SK-N-SH treated with all-trans-retinoic acid at 6 μM for 48 hours (cell line): Measurements from ENCODE around the gene SLC4A3.

Experiments
- ATAC-seq: fragments of 200-7000 bp; cut with Tn5 transposase; 3 replicates; pipeline ENCODE4 v1.9.1; 2020; ENCODE audit warnings: mild to moderate bottlenecking, moderate library complexity
- ARNTL ChIP-seq: fragments of 450-650 bp; formaldehyde crosslinking; IDR thresholded peaks from 2 replicates; pipeline ENCODE4 v1.5.0; 2020; ENCODE audit warnings: low read depth, mild to moderate bottlenecking, moderate library complexity, borderline replicate concordance
- BACH2 ChIP-seq: fragments of 250-450 bp; sonication (Bioruptor Pico); IDR thresholded peaks from 2 replicates; pipeline ENCODE4 v1.9.0; 2021; ENCODE audit warnings: mild to moderate bottlenecking, borderline replicate concordance
- CREB5 ChIP-seq: fragments of 250-450 bp; sonication (Bioruptor Pico); IDR thresholded peaks from 2 replicates; pipeline ENCODE4 v1.5.1; 2020; ENCODE audit warnings: low read depth, mild to moderate bottlenecking, moderate library complexity
- CSDC2 ChIP-seq: fragments of 250-450 bp; sonication (Bioruptor Pico); IDR thresholded peaks from 2 replicates; pipeline ENCODE4 v1.5.0; 2020; ENCODE audit warnings: mild to moderate bottlenecking, moderate library complexity
- ESRRG ChIP-seq: fragments of 250-450 bp; sonication (Bioruptor Pico); IDR thresholded peaks from 2 replicates; pipeline ENCODE4 v1.6.1; 2021; ENCODE audit warnings: mild to moderate bottlenecking
- GLIS3 ChIP-seq: fragments of 250-450 bp; sonication (Bioruptor Pico); IDR thresholded peaks from 2 replicates; pipeline ENCODE4 v1.5.0; 2020; ENCODE audit warnings: mild to moderate bottlenecking, moderate library complexity
- OSR1 ChIP-seq: fragments of 250-450 bp; sonication (Bioruptor Pico); IDR thresholded peaks from 2 replicates; pipeline ENCODE4 v1.8.0; 2022; ENCODE audit warnings: moderate library complexity, mild to moderate bottlenecking, inconsistent platforms
- PPARA ChIP-seq: fragments of 250-450 bp; sonication (Bioruptor Pico); IDR thresholded peaks from 2 replicates; pipeline ENCODE4 v1.5.0; 2020; ENCODE audit warnings: mild to moderate bottlenecking, borderline replicate concordance
- RARB ChIP-seq: fragments of 250-450 bp; sonication (Bioruptor Pico); IDR thresholded peaks from 2 replicates; pipeline ENCODE4 v1.8.0; 2021; ENCODE audit warnings: mild to moderate bottlenecking, moderate library complexity
- SNAI2 ChIP-seq: fragments of 250-450 bp; sonication (Bioruptor Pico); IDR thresholded peaks from 2 replicates; pipeline ENCODE4 v1.5.0; 2020; ENCODE audit warnings: mild to moderate bottlenecking, moderate library complexity
- TCF4 ChIP-seq: fragments of 250-450 bp; sonication (Bioruptor Pico); IDR thresholded peaks from 2 replicates; pipeline ENCODE4 v1.8.0; 2021; ENCODE audit warnings: mild to moderate bottlenecking, moderate library complexity, borderline replicate concordance
- TOX ChIP-seq: fragments of 250-450 bp; sonication (Bioruptor Pico); IDR thresholded peaks from 2 replicates; pipeline ENCODE4 v1.8.0; 2021; ENCODE audit warnings: mild to moderate bottlenecking, moderate library complexity, borderline replicate concordance
- ZC3H10 ChIP-seq: fragments of 250-450 bp; sonication (Bioruptor Pico); IDR thresholded peaks from 2 replicates; pipeline ENCODE4 v1.5.1; 2021; ENCODE audit warnings: mild to moderate bottlenecking, moderate library complexity
- ZFP3 ChIP-seq: fragments of 250-450 bp; sonication (Bioruptor Pico); IDR thresholded peaks from 2 replicates; pipeline ENCODE4 v1.5.0; 2020; ENCODE audit warnings: mild to moderate bottlenecking, moderate library complexity
- ZFP30 ChIP-seq: fragments of 450-650 bp; formaldehyde crosslinking; IDR thresholded peaks from 2 replicates; pipeline ENCODE4 v1.5.0; 2022; ENCODE audit warnings: mild to moderate bottlenecking, moderate library complexity
- ZNF565 ChIP-seq: fragments of 450-650 bp; formaldehyde crosslinking; conservative IDR thresholded peaks from 2 replicates; pipeline ENCODE4 v1.5.0; 2020; ENCODE audit warnings: low read depth, mild to moderate bottlenecking, moderate library complexity
- ZNF70 ChIP-seq: fragments of 450-650 bp; formaldehyde crosslinking; IDR thresholded peaks from 2 replicates; pipeline ENCODE4 v1.5.0; 2020; ENCODE audit warnings: mild to moderate bottlenecking, moderate library complexity
- ZNF8 ChIP-seq: fragments of 450-650 bp; formaldehyde crosslinking; IDR thresholded peaks from 2 replicates; pipeline ENCODE4 v1.5.0; 2020; ENCODE audit warnings: mild to moderate bottlenecking, moderate library complexity
- TF ChIP-seq, protein P1 (sequence below): fragments of 250-450 bp; sonication (Bioruptor Pico); IDR thresholded peaks from 2 replicates; pipeline ENCODE4 v1.5.1; 2021; ENCODE audit warnings: mild to moderate bottlenecking, moderate library complexity
- TF ChIP-seq, protein P2 (sequence below): fragments of 250-450 bp; sonication (Bioruptor Pico); IDR thresholded peaks from 2 replicates; pipeline ENCODE4 v1.8.0; 2021; ENCODE audit warnings: low read depth, mild to moderate bottlenecking, moderate library complexity, borderline replicate concordance

SLC4A3 gene

GRCh38 chr2:219633276-219634065, 6.0 kb downstream of the SLC4A3 start:
- TF ChIP-seq ZNF8 (CRISPR knock-in tag) (no peak), BACH2 (no peak), GLIS3 (CRISPR knock-in tag) (no peak), RARB (no peak), CSDC2 (CRISPR knock-in tag) (no peak), ZNF70 (no peak), TOX (CRISPR knock-in tag) (no peak), OSR1 (CRISPR knock-in tag) (no peak), ZNF565 (CRISPR knock-in tag) (no peak), ZFP30 (CRISPR knock-in tag) (no peak), PPARA (CRISPR knock-in tag) (no peak)
- TF ChIP-seq, protein P1, sequence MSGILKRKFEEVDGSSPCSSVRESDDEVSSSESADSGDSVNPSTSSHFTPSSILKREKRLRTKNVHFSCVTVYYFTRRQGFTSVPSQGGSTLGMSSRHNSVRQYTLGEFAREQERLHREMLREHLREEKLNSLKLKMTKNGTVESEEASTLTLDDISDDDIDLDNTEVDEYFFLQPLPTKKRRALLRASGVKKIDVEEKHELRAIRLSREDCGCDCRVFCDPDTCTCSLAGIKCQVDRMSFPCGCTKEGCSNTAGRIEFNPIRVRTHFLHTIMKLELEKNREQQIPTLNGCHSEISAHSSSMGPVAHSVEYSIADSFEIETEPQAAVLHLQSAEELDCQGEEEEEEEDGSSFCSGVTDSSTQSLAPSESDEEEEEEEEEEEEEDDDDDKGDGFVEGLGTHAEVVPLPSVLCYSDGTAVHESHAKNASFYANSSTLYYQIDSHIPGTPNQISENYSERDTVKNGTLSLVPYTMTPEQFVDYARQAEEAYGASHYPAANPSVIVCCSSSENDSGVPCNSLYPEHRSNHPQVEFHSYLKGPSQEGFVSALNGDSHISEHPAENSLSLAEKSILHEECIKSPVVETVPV (CRISPR knock-in tag): no peak
- no peak for ATAC-seq

- ATAC-seq: no peak
- TF ChIP-seq ZNF70 (no peak), OSR1 (CRISPR knock-in tag) (no peak), ARNTL (CRISPR knock-in tag) (no peak), ESRRG (no peak), SNAI2 (CRISPR knock-in tag) (no peak), TCF4 (CRISPR knock-in tag) (no peak), ZNF565 (CRISPR knock-in tag) (no peak), BACH2 (no peak), TOX (CRISPR knock-in tag) (no peak), ZFP30 (CRISPR knock-in tag) (no peak), ZNF8 (CRISPR knock-in tag) (no peak), CREB5 (CRISPR knock-in tag) (no peak), ZC3H10 (CRISPR knock-in tag) (no peak), CSDC2 (CRISPR knock-in tag) (no peak), ZFP3 (CRISPR knock-in tag) (no peak), GLIS3 (CRISPR knock-in tag) (no peak), PPARA (CRISPR knock-in tag) (no peak)
- TF ChIP-seq, protein P1 (CRISPR knock-in tag): no peak
- TF ChIP-seq, protein P2, sequence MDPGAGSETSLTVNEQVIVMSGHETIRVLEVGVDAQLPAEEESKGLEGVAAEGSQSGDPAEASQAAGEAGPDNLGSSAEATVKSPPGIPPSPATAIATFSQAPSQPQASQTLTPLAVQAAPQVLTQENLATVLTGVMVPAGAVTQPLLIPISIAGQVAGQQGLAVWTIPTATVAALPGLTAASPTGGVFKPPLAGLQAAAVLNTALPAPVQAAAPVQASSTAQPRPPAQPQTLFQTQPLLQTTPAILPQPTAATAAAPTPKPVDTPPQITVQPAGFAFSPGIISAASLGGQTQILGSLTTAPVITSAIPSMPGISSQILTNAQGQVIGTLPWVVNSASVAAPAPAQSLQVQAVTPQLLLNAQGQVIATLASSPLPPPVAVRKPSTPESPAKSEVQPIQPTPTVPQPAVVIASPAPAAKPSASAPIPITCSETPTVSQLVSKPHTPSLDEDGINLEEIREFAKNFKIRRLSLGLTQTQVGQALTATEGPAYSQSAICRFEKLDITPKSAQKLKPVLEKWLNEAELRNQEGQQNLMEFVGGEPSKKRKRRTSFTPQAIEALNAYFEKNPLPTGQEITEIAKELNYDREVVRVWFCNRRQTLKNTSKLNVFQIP: no peak
Measured at GRCh38 chr2:219634171-219634940, 6.9 kb downstream of the SLC4A3 start.

DNA sequence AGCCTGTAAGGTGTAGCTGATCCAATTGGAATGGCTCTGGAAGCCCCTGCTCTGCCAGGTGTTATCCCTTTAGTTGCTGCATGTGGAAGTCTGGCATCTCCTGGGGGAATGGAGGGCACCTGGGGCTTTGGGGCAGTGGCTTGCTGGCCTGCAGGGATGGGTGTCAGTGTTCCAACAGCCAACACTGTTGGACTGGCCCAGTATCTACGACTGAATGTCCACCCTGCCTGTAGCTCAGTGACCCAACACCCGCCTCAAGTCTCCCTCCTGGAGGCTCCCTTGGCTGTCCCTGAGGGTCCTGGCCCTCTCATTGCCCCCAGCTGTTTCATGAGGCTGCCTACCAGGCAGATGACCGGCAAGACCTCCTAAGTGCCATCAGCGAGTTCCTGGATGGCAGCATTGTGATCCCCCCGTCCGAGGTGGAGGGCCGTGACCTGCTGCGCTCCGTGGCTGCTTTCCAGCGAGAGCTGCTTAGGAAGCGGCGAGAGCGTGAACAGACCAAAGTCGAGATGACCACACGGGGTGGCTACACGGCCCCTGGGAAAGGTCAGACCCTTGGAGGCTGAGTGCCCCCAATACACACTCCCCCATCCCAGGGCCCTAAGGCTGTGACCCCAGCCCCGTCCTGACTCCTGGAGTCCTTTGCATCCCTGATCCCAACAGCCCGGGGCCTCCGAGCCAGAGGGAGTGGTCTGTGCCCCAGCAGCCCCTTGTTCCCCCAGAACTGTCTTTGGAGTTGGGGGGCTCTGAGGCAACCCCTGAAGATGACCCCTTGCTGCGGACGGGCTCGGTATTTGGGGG, 7.7 kb downstream of the SLC4A3 start:
- ATAC-seq: no peak
- TF ChIP-seq PPARA (CRISPR knock-in tag): no peak
- no peak for TF ChIP-seq ZNF70
- TF ChIP-seq TOX (CRISPR knock-in tag): no peak
- no peak for TF ChIP-seq ZC3H10 (CRISPR knock-in tag)
- TF ChIP-seq, protein P2: no peak
- no peak for TF ChIP-seq ZFP3 (CRISPR knock-in tag)
- TF ChIP-seq CREB5 (CRISPR knock-in tag): no peak
- no peak for TF ChIP-seq OSR1 (CRISPR knock-in tag)
- no peak for TF ChIP-seq ARNTL (CRISPR knock-in tag)
- no peak for TF ChIP-seq SNAI2 (CRISPR knock-in tag)
- TF ChIP-seq ZNF8 (CRISPR knock-in tag): no peak
- no peak for TF ChIP-seq TCF4 (CRISPR knock-in tag)
- no peak for TF ChIP-seq BACH2
- no peak for TF ChIP-seq RARB
- no peak for TF ChIP-seq CSDC2 (CRISPR knock-in tag)
